ENCODE results near the gene SERPINA4. TPM values are rescaled to one million over a fixed set of nuclear protein-coding genes. Genes with fewer than 3 reads are reported as not detected.

SERPINA4 gene
- total and polyA plus RNA-seq, 2 donors (not counting 3 experiments of a cell fraction or from before 2014, with no cell fraction given), result not detected

DNA sequence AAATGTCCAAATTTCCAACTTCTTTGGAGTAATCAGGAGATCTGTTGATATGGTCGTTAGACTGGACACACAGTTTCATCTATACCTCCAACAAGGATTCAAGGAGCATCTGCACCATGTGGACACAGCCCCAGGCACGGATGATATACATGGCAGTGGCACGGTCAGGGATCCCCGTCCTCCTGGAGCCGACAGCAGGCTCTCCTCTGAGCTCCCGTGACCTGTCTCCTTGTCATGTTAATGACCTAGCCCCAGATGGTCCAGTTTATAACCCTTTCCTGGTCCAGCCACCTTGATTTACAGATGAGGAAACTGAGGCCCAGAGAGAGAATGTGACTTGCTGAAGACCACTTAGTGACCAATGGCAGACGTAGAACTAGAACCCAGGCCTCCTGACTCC, 16.5 kb upstream of the SERPINA4 start:
- Histone ChIP-seq H3K9ac (replicated peaks; ENCODE audit: extremely low read depth, insufficient read depth, low read length) (no peak overlapping the region), H3K36me3 (ENCODE audit: control insufficient read depth in 2 of 2, extremely low read depth in 1 of 2, insufficient read depth in 2 of 2, low read length in 2 of 2) (no peaks in the 10 kb centered on the region), H3K79me2 (ENCODE audit: control insufficient read depth, insufficient read depth, low read length) (no peaks in the 10 kb centered on the region), H3K27ac (ENCODE audit: insufficient read depth, low read depth, low read length) (no peak overlapping the region), H4K20me1 (replicated peaks; ENCODE audit: control insufficient read depth, extremely low read depth, insufficient read depth, low read length) (no peaks in the 10 kb centered on the region), H3K9me1 (replicated peaks; ENCODE audit: control insufficient read depth, extremely low read depth, insufficient read depth, low read length) (no peaks in the 10 kb centered on the region), H3K27me3 (ENCODE audit: control insufficient read depth in 2 of 2, insufficient read depth in 2 of 2, low read length in 2 of 2) (no peaks in the 10 kb centered on the region), H3K9me3 (replicated peaks; ENCODE audit: control insufficient read depth, insufficient read depth, low read length) (no peaks in the 10 kb centered on the region), H2AFZ (ENCODE audit: low read depth, low read length) (no peak overlapping the region), H3K4me2 (ENCODE audit: insufficient read depth, low read length) (no peak overlapping the region), H3K4me1 (ENCODE audit: control insufficient read depth, extremely low read depth, insufficient read depth, low read length) (peaks cover 23% of the 10 kb centered on the region), H3K4me3 (replicated peaks in 1 of 3; ENCODE audit: insufficient read depth in 1 of 3, low read depth in 1 of 3, low read length in 3 of 3) (no peak overlapping the region)
- POLR2A ChIA-PET, result no interaction called here
- no TSS peak for BruUV-seq (replicated peaks)
- dilution Hi-C loops (cut with MboI; ENCODE audit: extremely low pct_ligation_motif_present, low sequenced_read_pairs) (no loop called here), intact Hi-C loops (cut with micrococcal nuclease) (loop anchor here (5.0 to 10.0 kb wide), 2 partner anchors 138 to 410 kb away; no protein-coding TSS in a partner anchor)
- no peak for FAIRE-seq
- DNase-seq (ENCODE audit: low read depth, low spot score), result no peak
- CTCF ChIA-PET, result interaction anchor here (1.2 to 1.6 kb wide), 2 partner anchors 111 to 121 kb away, joined by 3 to 5 read pairs; no protein-coding TSS in a partner anchor
- TF ChIP-seq POLR2A (IDR thresholded peaks at IDR 0.05; ENCODE audit: low read depth, low read length) (no peak), JUN (IDR thresholded peaks at IDR 0.05; ENCODE audit: borderline replicate concordance, insufficient read depth, insufficient read length, low read depth) (no peak)

DNA sequence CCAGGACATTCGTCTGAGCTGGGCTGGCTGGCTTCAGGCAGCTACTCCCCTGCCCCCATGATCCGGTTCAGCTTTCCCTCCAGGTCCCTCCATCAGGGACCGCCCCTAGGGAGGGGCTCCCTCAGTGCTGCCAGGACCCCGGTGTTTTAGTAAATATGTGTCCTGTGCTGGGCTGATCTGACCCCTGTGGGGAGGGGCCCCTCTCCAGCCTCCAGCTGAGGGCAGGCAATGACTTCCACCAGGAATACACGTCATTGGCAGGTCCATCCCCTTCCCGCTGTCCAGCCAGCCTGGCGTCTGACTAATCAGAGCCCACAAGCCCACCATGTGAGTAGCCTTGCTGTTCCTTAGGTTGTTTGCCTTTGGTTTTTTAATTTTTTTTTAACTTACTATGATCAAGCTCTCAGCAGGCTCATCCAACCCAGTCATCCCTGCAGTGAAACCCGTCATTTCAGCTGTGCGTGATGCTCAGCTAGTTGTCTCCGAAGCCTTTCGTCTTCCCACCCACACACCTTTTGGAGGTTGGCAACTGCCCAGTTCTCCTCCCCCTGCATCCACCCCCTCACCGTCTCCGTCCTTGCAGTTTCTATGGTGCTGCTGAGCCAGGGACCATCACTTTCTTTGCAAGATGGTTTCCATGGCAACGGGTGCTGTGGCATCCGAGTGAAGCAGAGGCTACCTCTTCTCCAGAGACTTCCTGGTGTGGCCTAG, 16.0 kb upstream of the SERPINA4 start:
- no peak overlapping the region for H3K4me2 ChIP-seq (ENCODE audit: insufficient read depth, low read length)
- no peak for DNase-seq (ENCODE audit: low read depth, low spot score)
- no peaks in the 10 kb centered on the region for H3K36me3 ChIP-seq (ENCODE audit: control insufficient read depth in 2 of 2, extremely low read depth in 1 of 2, insufficient read depth in 2 of 2, low read length in 2 of 2)
- dilution Hi-C loops (cut with MboI; ENCODE audit: extremely low pct_ligation_motif_present, low sequenced_read_pairs), result no loop called here
- no TSS peak for BruUV-seq (replicated peaks)
- no peak overlapping the region for H3K9ac ChIP-seq (replicated peaks; ENCODE audit: extremely low read depth, insufficient read depth, low read length)
- no peaks in the 10 kb centered on the region for H3K9me1 ChIP-seq (replicated peaks; ENCODE audit: control insufficient read depth, extremely low read depth, insufficient read depth, low read length)
- H3K27ac ChIP-seq (ENCODE audit: insufficient read depth, low read depth, low read length), result no peak overlapping the region
- POLR2A ChIA-PET, result no interaction called here
- no peaks in the 10 kb centered on the region for H4K20me1 ChIP-seq (replicated peaks; ENCODE audit: control insufficient read depth, extremely low read depth, insufficient read depth, low read length)
- TF ChIP-seq, protein P1, sequence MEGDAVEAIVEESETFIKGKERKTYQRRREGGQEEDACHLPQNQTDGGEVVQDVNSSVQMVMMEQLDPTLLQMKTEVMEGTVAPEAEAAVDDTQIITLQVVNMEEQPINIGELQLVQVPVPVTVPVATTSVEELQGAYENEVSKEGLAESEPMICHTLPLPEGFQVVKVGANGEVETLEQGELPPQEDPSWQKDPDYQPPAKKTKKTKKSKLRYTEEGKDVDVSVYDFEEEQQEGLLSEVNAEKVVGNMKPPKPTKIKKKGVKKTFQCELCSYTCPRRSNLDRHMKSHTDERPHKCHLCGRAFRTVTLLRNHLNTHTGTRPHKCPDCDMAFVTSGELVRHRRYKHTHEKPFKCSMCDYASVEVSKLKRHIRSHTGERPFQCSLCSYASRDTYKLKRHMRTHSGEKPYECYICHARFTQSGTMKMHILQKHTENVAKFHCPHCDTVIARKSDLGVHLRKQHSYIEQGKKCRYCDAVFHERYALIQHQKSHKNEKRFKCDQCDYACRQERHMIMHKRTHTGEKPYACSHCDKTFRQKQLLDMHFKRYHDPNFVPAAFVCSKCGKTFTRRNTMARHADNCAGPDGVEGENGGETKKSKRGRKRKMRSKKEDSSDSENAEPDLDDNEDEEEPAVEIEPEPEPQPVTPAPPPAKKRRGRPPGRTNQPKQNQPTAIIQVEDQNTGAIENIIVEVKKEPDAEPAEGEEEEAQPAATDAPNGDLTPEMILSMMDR (IDR thresholded peaks at IDR 0.05; ENCODE audit: extremely low read depth in 1 of 2, insufficient read depth in 1 of 2, low read depth in 1 of 2, low read length in 2 of 2), result no peak
- no peak for TF ChIP-seq MYC (IDR thresholded peaks at IDR 0.05; ENCODE audit: low read depth, low read length)
- no peak for TF ChIP-seq GATA2 (IDR thresholded peaks at IDR 0.05; ENCODE audit: insufficient read depth, insufficient read length, low read depth, low read length)
- no peak for TF ChIP-seq POLR2AphosphoS5 (IDR thresholded peaks at IDR 0.05; ENCODE audit: insufficient read depth, low read depth, low read length)
- TF ChIP-seq, protein P2, sequence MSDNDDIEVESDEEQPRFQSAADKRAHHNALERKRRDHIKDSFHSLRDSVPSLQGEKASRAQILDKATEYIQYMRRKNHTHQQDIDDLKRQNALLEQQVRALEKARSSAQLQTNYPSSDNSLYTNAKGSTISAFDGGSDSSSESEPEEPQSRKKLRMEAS (IDR thresholded peaks at IDR 0.05; ENCODE audit: insufficient read depth, insufficient read length), result no peak
- TF ChIP-seq FOS (IDR thresholded peaks at IDR 0.05; ENCODE audit: borderline replicate concordance, insufficient read depth, low read length), result no peak
- no peak for TF ChIP-seq JUN (IDR thresholded peaks at IDR 0.05; ENCODE audit: borderline replicate concordance, insufficient read depth, insufficient read length, low read depth)
- no peak for TF ChIP-seq EZH2 (IDR thresholded peaks at IDR 0.05; ENCODE audit: borderline replicate concordance, low read depth, low read length, severe bottlenecking)
- no peak for TF ChIP-seq POLR2A (IDR thresholded peaks at IDR 0.05; ENCODE audit: low read depth, low read length)
- CTCF ChIA-PET, result interaction anchor here (1.2 to 1.6 kb wide), 2 partner anchors 111 to 122 kb away, joined by 3 to 5 read pairs; no protein-coding TSS in a partner anchor
- H3K9me3 ChIP-seq (replicated peaks; ENCODE audit: control insufficient read depth, insufficient read depth, low read length), result no peaks in the 10 kb centered on the region
- no peaks in the 10 kb centered on the region for H3K79me2 ChIP-seq (ENCODE audit: control insufficient read depth, insufficient read depth, low read length)
- no peak overlapping the region for H2AFZ ChIP-seq (ENCODE audit: low read depth, low read length)
- FAIRE-seq, result no peak
- intact Hi-C loops (cut with micrococcal nuclease), result loop anchor here (10.0 kb wide), 1 partner anchor 410 kb away; no protein-coding TSS in a partner anchor
- H3K4me1 ChIP-seq (ENCODE audit: control insufficient read depth, extremely low read depth, insufficient read depth, low read length), result peaks cover 20% of the 10 kb centered on the region
- H3K27me3 ChIP-seq (ENCODE audit: control insufficient read depth in 2 of 2, insufficient read depth in 2 of 2, low read length in 2 of 2), result no peaks in the 10 kb centered on the region
- H3K4me3 ChIP-seq (replicated peaks in 1 of 3; ENCODE audit: insufficient read depth in 1 of 3, low read depth in 1 of 3, low read length in 3 of 3), result no peak overlapping the region

Measured in endothelial cell of umbilical vein (primary cell).